H9 (cell line): Measurements from ENCODE around the gene SPC24. TPM values are rescaled to one million over a fixed set of nuclear protein-coding genes. Genes with fewer than 3 reads are reported as not detected.
"Not testable (repeated sequence)": the region's sequence is repeated elsewhere in the genome, so short reads cannot be mapped to it uniquely, and the experiment has no call there.

ENCODE experiments used
- DNase-seq: peaks from one replicate; pipeline ENCODE4 v3.0.0-alpha.2; 2017
- H2AFZ ChIP-seq: one replicate; pipeline ENCODE4 v1.6.1; 2013; ENCODE audit warnings: mild to moderate bottlenecking, low read length, control low read depth, moderate library complexity
- H2AK5ac ChIP-seq: 2 replicates; pipeline ENCODE4 v1.6.1; 2013; ENCODE audit warnings: low read length, control low read depth, mixed read lengths; ENCODE audit not compliant: insufficient read length
- H2BK120ac ChIP-seq: one replicate; pipeline ENCODE4 v1.6.1; 2013; ENCODE audit warnings: low read depth, mild to moderate bottlenecking, low read length, control low read depth, inconsistent platforms; ENCODE audit not compliant: poor library complexity, severe bottlenecking
- H2BK12ac ChIP-seq: 2 replicates; pipeline ENCODE4 v1.6.1; 2013; ENCODE audit warnings: low read length, control low read depth, mixed read lengths, low read depth; ENCODE audit not compliant: insufficient read length
- H2BK15ac ChIP-seq: 2 replicates; pipeline ENCODE4 v1.6.1; 2013; ENCODE audit warnings: low read depth, low read length, control low read depth
- H2BK20ac ChIP-seq: one replicate; pipeline ENCODE4 v1.6.1; 2013; ENCODE audit warnings: low read depth, mild to moderate bottlenecking, low read length, control low read depth, inconsistent platforms; ENCODE audit not compliant: poor library complexity, severe bottlenecking
- H2BK5ac ChIP-seq: 2 replicates; pipeline ENCODE4 v1.6.1; 2013; ENCODE audit warnings: low read length, control low read depth, mixed read lengths; ENCODE audit not compliant: insufficient read length
- H3K14ac ChIP-seq: 2 replicates; pipeline ENCODE4 v1.6.1; 2013; ENCODE audit warnings: low read length, control low read depth; ENCODE audit not compliant: insufficient read depth
- H3K18ac ChIP-seq: 2 replicates; pipeline ENCODE4 v1.6.1; 2013; ENCODE audit warnings: low read depth, mild to moderate bottlenecking, mixed read lengths, low read length, control low read depth; ENCODE audit not compliant: insufficient read length
- H3K23ac ChIP-seq: 2 replicates; pipeline ENCODE4 v1.6.1; 2013; ENCODE audit warnings: low read length, control low read depth, mixed read lengths, low read depth; ENCODE audit not compliant: insufficient read length
- H3K23me2 ChIP-seq: 2 replicates; pipeline ENCODE4 v1.6.1; 2013; ENCODE audit warnings: low read depth, mild to moderate bottlenecking, mixed read lengths, low read length, control low read depth; ENCODE audit not compliant: insufficient read length, poor library complexity, severe bottlenecking
- H3K27ac ChIP-seq: 2 replicates; pipeline ENCODE4 v1.5.1; 2013; ENCODE audit warnings: low read length, control low read depth, mixed read lengths, low read depth; ENCODE audit not compliant: insufficient read length
- H3K27me3 ChIP-seq: 2 replicates; pipeline ENCODE4 v1.6.1; 2013; ENCODE audit warnings: low read length, control low read depth, inconsistent platforms; ENCODE audit not compliant: insufficient read depth
- H3K4ac ChIP-seq: 2 replicates; pipeline ENCODE4 v1.6.1; 2013; ENCODE audit warnings: low read depth, mild to moderate bottlenecking, control low read depth, inconsistent platforms, low read length, moderate library complexity
- H3K4me1 ChIP-seq: 2 replicates; pipeline ENCODE4 v1.6.1; 2013; ENCODE audit warnings: low read length, control low read depth, inconsistent platforms; ENCODE audit not compliant: insufficient read depth
- H3K4me2 ChIP-seq: 2 replicates; pipeline ENCODE4 v1.6.1; 2013; ENCODE audit warnings: low read length, control low read depth, mixed read lengths; ENCODE audit not compliant: insufficient read length, insufficient read depth
- H3K56ac ChIP-seq: 2 replicates; pipeline ENCODE4 v1.6.1; 2013; ENCODE audit warnings: low read depth, mild to moderate bottlenecking, mixed read lengths, low read length, control low read depth; ENCODE audit not compliant: insufficient read length
- H3K79me1 ChIP-seq: 2 replicates; pipeline ENCODE4 v1.6.1; 2013; ENCODE audit warnings: low read depth, mild to moderate bottlenecking, moderate library complexity, low read length, control low read depth, inconsistent platforms; ENCODE audit not compliant: insufficient read depth, poor library complexity, severe bottlenecking
- H3K79me2 ChIP-seq: 2 replicates; pipeline ENCODE4 v1.6.1; 2013; ENCODE audit warnings: low read length, control low read depth, inconsistent platforms; ENCODE audit not compliant: insufficient read depth
- H3K9ac ChIP-seq: 2 replicates; pipeline ENCODE4 v1.6.1; 2013; ENCODE audit warnings: low read length, control low read depth, mixed read lengths; ENCODE audit not compliant: insufficient read length; ENCODE audit errors: extremely low read depth
- H3K9me3 ChIP-seq: one replicate; pipeline ENCODE4 v1.6.1; 2013; ENCODE audit warnings: low read depth, low read length, inconsistent platforms; ENCODE audit not compliant: control insufficient read depth
- H3T11ph ChIP-seq: one replicate; pipeline ENCODE4 v1.6.1; 2013; ENCODE audit warnings: mild to moderate bottlenecking, low read length, control low read depth, inconsistent platforms
- H4K20me1 ChIP-seq: one replicate; pipeline ENCODE4 v1.6.1; 2013; ENCODE audit not compliant: control insufficient read depth, insufficient read length, insufficient read depth
- H4K5ac ChIP-seq: 2 replicates; pipeline ENCODE4 v1.6.1; 2013; ENCODE audit warnings: low read depth, mild to moderate bottlenecking, mixed read lengths, low read length, control low read depth; ENCODE audit not compliant: insufficient read length
- H4K8ac ChIP-seq: replicated peaks from 2 replicates; pipeline ENCODE4 v1.6.1; 2013; ENCODE audit warnings: low read length, control low read depth, mixed read lengths, low read depth; ENCODE audit not compliant: insufficient read length
- H4K91ac ChIP-seq: 2 replicates; pipeline ENCODE4 v1.6.1; 2013; ENCODE audit warnings: low read depth, mild to moderate bottlenecking, moderate library complexity, mixed read lengths, low read length, control low read depth; ENCODE audit not compliant: insufficient read length
- H3K27ac Mint-ChIP-seq, 3 experiments: 2 replicates in 2 of 3; 3 replicates in 1 of 3; pipeline ENCODE4 v1.8.0; 2020 to 2021; ENCODE audit warnings: mixed read lengths in 3 of 3, mild to moderate bottlenecking in 1 of 3, moderate library complexity in 1 of 3
- H3K27me3 Mint-ChIP-seq: 2 replicates; pipeline ENCODE4 v1.8.0; 2021; ENCODE audit warnings: low read depth, mild to moderate bottlenecking, moderate library complexity, mixed read lengths
- H3K36me3 Mint-ChIP-seq, 3 experiments: 2 replicates in 2 of 3; 3 replicates in 1 of 3; pipeline ENCODE4 v1.8.0; 2020 to 2021; ENCODE audit warnings: low read depth in 3 of 3, mixed read lengths in 3 of 3; ENCODE audit not compliant: insufficient read depth in 1 of 3
- H3K4me1 Mint-ChIP-seq, 2 experiments: 2 replicates each; pipeline ENCODE4 v1.8.0; 2020; ENCODE audit warnings: mixed read lengths in 2 of 2
- H3K4me3 Mint-ChIP-seq, 2 experiments: 2 replicates in 1 of 2; 3 replicates in 1 of 2; pipeline ENCODE4 v1.8.0; 2020 to 2021; ENCODE audit warnings: mild to moderate bottlenecking in 2 of 2, mixed read lengths in 2 of 2, moderate library complexity in 1 of 2
- H3K9me3 Mint-ChIP-seq, 2 experiments: 2 replicates in 1 of 2; 3 replicates in 1 of 2; pipeline ENCODE4 v1.8.0; 2020; ENCODE audit warnings: mild to moderate bottlenecking in 2 of 2, mixed read lengths in 2 of 2, moderate library complexity in 1 of 2
- WGBS: extraction: QIAGEN DNeasy Blood & Tissue Kit; methylation state at CpG from one replicate; pipeline ENCODE4 v1.1.7; 2013; ENCODE audit warnings: missing lambda C conversion rate, low lambda C conversion rate, mixed read lengths; ENCODE audit not compliant: insufficient read length; ENCODE audit errors: extremely low coverage; 5-methylcytosine and 5-hydroxymethylcytosine counted together
- total RNA-seq: library from RNA; stranded (reverse); gene quantifications from 2 replicates; pipeline ENCODE4 v1.2.1, GENCODE V29; 2021
- TF ChIP-seq, protein P1 (sequence below): fragments of 200-600 bp; sonication (generic); conservative IDR thresholded peaks from 3 replicates; pipeline ENCODE4 v1.8.0; 2021; ENCODE audit warnings: antibody characterized with exemption, mild to moderate bottlenecking

SPC24 gene
- total RNA-seq, 1 experiment from 2014 or later = 51.5 TPM

- H3K4me3 Mint-ChIP-seq = no peak overlapping the region
- no CpG with 5 or more reads among the region's 13 CpGs for WGBS
- TF ChIP-seq, protein P1, sequence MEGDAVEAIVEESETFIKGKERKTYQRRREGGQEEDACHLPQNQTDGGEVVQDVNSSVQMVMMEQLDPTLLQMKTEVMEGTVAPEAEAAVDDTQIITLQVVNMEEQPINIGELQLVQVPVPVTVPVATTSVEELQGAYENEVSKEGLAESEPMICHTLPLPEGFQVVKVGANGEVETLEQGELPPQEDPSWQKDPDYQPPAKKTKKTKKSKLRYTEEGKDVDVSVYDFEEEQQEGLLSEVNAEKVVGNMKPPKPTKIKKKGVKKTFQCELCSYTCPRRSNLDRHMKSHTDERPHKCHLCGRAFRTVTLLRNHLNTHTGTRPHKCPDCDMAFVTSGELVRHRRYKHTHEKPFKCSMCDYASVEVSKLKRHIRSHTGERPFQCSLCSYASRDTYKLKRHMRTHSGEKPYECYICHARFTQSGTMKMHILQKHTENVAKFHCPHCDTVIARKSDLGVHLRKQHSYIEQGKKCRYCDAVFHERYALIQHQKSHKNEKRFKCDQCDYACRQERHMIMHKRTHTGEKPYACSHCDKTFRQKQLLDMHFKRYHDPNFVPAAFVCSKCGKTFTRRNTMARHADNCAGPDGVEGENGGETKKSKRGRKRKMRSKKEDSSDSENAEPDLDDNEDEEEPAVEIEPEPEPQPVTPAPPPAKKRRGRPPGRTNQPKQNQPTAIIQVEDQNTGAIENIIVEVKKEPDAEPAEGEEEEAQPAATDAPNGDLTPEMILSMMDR = no peak
- no peaks in the 10 kb centered on the region for H3K9me3 Mint-ChIP-seq
- peaks cover 53 to 88% (median 71%) of the 10 kb centered on the region in 3 experiments; a peak in 6 of 7 replicates for H3K36me3 Mint-ChIP-seq
- no peak overlapping the region for H2BK120ac ChIP-seq
- H3K27me3 ChIP-seq = no peaks in the 10 kb centered on the region
- no peaks in the 10 kb centered on the region for H3K23me2 ChIP-seq
- no peak overlapping the region for H3T11ph ChIP-seq
- H3K14ac ChIP-seq = no peak overlapping the region
- no peak for DNase-seq
- H3K56ac ChIP-seq = no peak overlapping the region
- H4K8ac ChIP-seq = no peak overlapping the region
- no peak overlapping the region for H3K23ac ChIP-seq
- no peak overlapping the region for H2AFZ ChIP-seq
- no peaks in the 10 kb centered on the region for H3K9me3 ChIP-seq
- no peaks in the 10 kb centered on the region for H3K4me1 ChIP-seq
- no peaks in the 10 kb centered on the region; the same call in 1 of the 2 replicates for H3K27me3 Mint-ChIP-seq
- H3K27ac Mint-ChIP-seq = peak overlapping the region in 1 of 3 experiments; percentile 22; a peak in 1 of 7 replicates
- H3K4ac ChIP-seq = no peak overlapping the region
- no peaks in the 10 kb centered on the region for H3K79me2 ChIP-seq
- H4K20me1 ChIP-seq = no peaks in the 10 kb centered on the region
- H3K4me1 Mint-ChIP-seq = no peaks in the 10 kb centered on the region
- no peak overlapping the region for H3K4me2 ChIP-seq
- no peak overlapping the region for H2AK5ac ChIP-seq
- peaks cover 3% of the 10 kb centered on the region for H3K79me1 ChIP-seq
- H2BK12ac ChIP-seq = no peak overlapping the region
- H4K91ac ChIP-seq = no peak overlapping the region
- H2BK5ac ChIP-seq = no peak overlapping the region
- H2BK20ac ChIP-seq = no peak overlapping the region
- no peak overlapping the region; the same call in 1 of the 2 replicates for H2BK15ac ChIP-seq
- no peak overlapping the region for H4K5ac ChIP-seq
- no peak overlapping the region for H3K9ac ChIP-seq
- H3K18ac ChIP-seq = no peak overlapping the region
- H3K27ac ChIP-seq = no peak overlapping the region
Measured at GRCh38 chr19:11123114-11123513, 32.5 kb downstream of the SPC24 start.

GRCh38 chr19:11121963-11122362 lies 33.6 kb downstream of the SPC24 start:
- not testable (repeated sequence) for H3K27ac Mint-ChIP-seq

More at GRCh38 chr19:11121963-11122362, 33.6 kb downstream of the SPC24 start:
- peaks cover 54 to 89% (median 73%) of the 10 kb centered on the region in 3 experiments; a peak in 6 of 7 replicates for H3K36me3 Mint-ChIP-seq
- not testable (repeated sequence) for H2AK5ac ChIP-seq, H2BK120ac ChIP-seq, H3K18ac ChIP-seq, H3K9ac ChIP-seq, H3K27me3 Mint-ChIP-seq, H3T11ph ChIP-seq, H2BK12ac ChIP-seq, H4K20me1 ChIP-seq, H3K27ac ChIP-seq, H2AFZ ChIP-seq, DNase-seq, H2BK15ac ChIP-seq, H3K4me3 Mint-ChIP-seq, H3K4ac ChIP-seq, H3K27me3 ChIP-seq, H2BK5ac ChIP-seq, H3K79me1 ChIP-seq, H3K4me1 Mint-ChIP-seq, H3K14ac ChIP-seq, H3K23ac ChIP-seq, H4K8ac ChIP-seq, H3K56ac ChIP-seq, H3K4me2 ChIP-seq, H3K23me2 ChIP-seq, H3K4me1 ChIP-seq, H4K5ac ChIP-seq, H3K9me3 ChIP-seq, H3K9me3 Mint-ChIP-seq, H3K79me2 ChIP-seq, H4K91ac ChIP-seq, H2BK20ac ChIP-seq
- WGBS = no CpG with 5 or more reads among the region's 17 CpGs
